OCI-LY3 (cell line): ENCODE measurements around the gene ANKS1B.

Source experiments
- H2AFZ ChIP-seq: fragments of 200-600, 300-600 bp; shearing (Covaris generic); 2 replicates; pipeline ENCODE4 v1.6.0; 2014; ENCODE audit warnings: antibody characterized with exemption, low read depth, low read length
- H3K27ac ChIP-seq: fragments of 200-600, 300-600 bp; sonication (generic); 2 replicates; pipeline ENCODE4 v1.5.1; 2014; ENCODE audit warnings: mild to moderate bottlenecking, low read length, moderate library complexity, mixed read lengths
- H3K27me3 ChIP-seq: fragments of 200-600, 300-600 bp; sonication (generic); 2 replicates; pipeline ENCODE4 v1.6.1; 2014; ENCODE audit warnings: low read depth, low read length, mixed read lengths
- H3K36me3 ChIP-seq: fragments of 200-600, 300-600 bp; sonication (generic); replicated peaks from 2 replicates; pipeline ENCODE3; 2014; ENCODE audit warnings: low read depth, low read length, mixed read lengths
- H3K4me1 ChIP-seq: fragments of 300-600, 200-600 bp; sonication (generic); 2 replicates; pipeline ENCODE4 v1.6.1; 2014; ENCODE audit warnings: low read length, mixed read lengths
- H3K4me2 ChIP-seq: fragments of 200-600, 300-600 bp; sonication (generic); 2 replicates; pipeline ENCODE4 v1.6.1; 2014; ENCODE audit warnings: low read length, mixed read lengths
- H3K4me3 ChIP-seq: fragments of 300-600, 200-600 bp; sonication (generic); 2 replicates; pipeline ENCODE4 v1.5.1; 2014; ENCODE audit warnings: antibody characterized with exemption, mild to moderate bottlenecking, low read length, moderate library complexity
- H3K79me2 ChIP-seq: fragments of 300-600, 200-600 bp; shearing (Covaris generic); 2 replicates; pipeline ENCODE4 v1.6.1; 2014; ENCODE audit warnings: mild to moderate bottlenecking, low read length, mixed read lengths
- H3K9ac ChIP-seq: fragments of 300-600, 200-600 bp; shearing (Covaris generic); 2 replicates; pipeline ENCODE4 v1.6.0; 2014; ENCODE audit warnings: mild to moderate bottlenecking, low read length, moderate library complexity
- H3K9me3 ChIP-seq: fragments of 200-600, 300-600 bp; shearing (Covaris generic); 2 replicates; pipeline ENCODE4 v1.6.1; 2014; ENCODE audit warnings: low read length, mixed read lengths; ENCODE audit not compliant: insufficient read depth
- H4K20me1 ChIP-seq: fragments of 200-600, 300-600 bp; sonication (generic); 2 replicates; pipeline ENCODE4 v1.6.1; 2016; ENCODE audit warnings: low read length, mixed read lengths; ENCODE audit not compliant: insufficient read depth
- CTCF ChIP-seq: fragments of 200-600, 300-600 bp; sonication (generic); IDR thresholded peaks from 2 replicates; pipeline ENCODE4 v1.5.1; 2014; ENCODE audit warnings: antibody characterized with exemption, low read length, low read depth
- EZH2phosphoT487 ChIP-seq: fragments of 200-600 bp; shearing (Covaris generic); IDR thresholded peaks from 2 replicates; pipeline ENCODE4 v1.6.1; 2018; ENCODE audit warnings: antibody characterized with exemption, mixed run types, low read depth

Gene ANKS1B

GRCh38 chr12:98911396-98911795 is 1073.3 kb downstream of the ANKS1B start:
- Histone ChIP-seq H3K9me3 (no peaks in the 10 kb centered on the region), H3K36me3 (no peaks in the 10 kb centered on the region), H3K4me3 (no peak overlapping the region), H2AFZ (no peak overlapping the region), H3K79me2 (no peaks in the 10 kb centered on the region), H3K9ac (no peak overlapping the region), H4K20me1 (no peaks in the 10 kb centered on the region), H3K27ac (no peak overlapping the region), H3K27me3 (peaks cover 21% of the 10 kb centered on the region), H3K4me2 (no peak overlapping the region), H3K4me1 (no peaks in the 10 kb centered on the region)
- TF ChIP-seq CTCF = no peak
- no peak for TF ChIP-seq EZH2phosphoT487

- Histone ChIP-seq H3K79me2 (no peaks in the 10 kb centered on the region), H3K27ac (no peak overlapping the region), H4K20me1 (no peaks in the 10 kb centered on the region), H3K36me3 (no peaks in the 10 kb centered on the region), H2AFZ (no peak overlapping the region), H3K4me3 (no peak overlapping the region), H3K27me3 (peaks cover 16% of the 10 kb centered on the region), H3K9me3 (no peaks in the 10 kb centered on the region), H3K9ac (no peak overlapping the region), H3K4me2 (no peak overlapping the region), H3K4me1 (no peaks in the 10 kb centered on the region)
- TF ChIP-seq CTCF = no peak
- no peak for TF ChIP-seq EZH2phosphoT487
These were observed 1075.0 kb downstream of the ANKS1B start for GRCh38 chr12:98909746-98910145.

- H3K79me2 ChIP-seq = no peaks in the 10 kb centered on the region
- TF ChIP-seq CTCF (no peak), EZH2phosphoT487 (no peak)
- no peaks in the 10 kb centered on the region for H4K20me1 ChIP-seq
- H3K27ac ChIP-seq = no peak overlapping the region
- no peaks in the 10 kb centered on the region for H3K9me3 ChIP-seq
- H3K36me3 ChIP-seq = no peaks in the 10 kb centered on the region
- H3K9ac ChIP-seq = no peak overlapping the region
- H3K27me3 ChIP-seq = peaks cover 16% of the 10 kb centered on the region
- no peak overlapping the region for H3K4me3 ChIP-seq
- no peak overlapping the region for H3K4me2 ChIP-seq
- no peak overlapping the region for H2AFZ ChIP-seq
- H3K4me1 ChIP-seq = no peaks in the 10 kb centered on the region
These were observed 1075.9 kb downstream of the ANKS1B start for GRCh38 chr12:98908866-98909265.

GRCh38 chr12:98903875-98904274 is 1080.9 kb downstream of the ANKS1B start:
- no peak overlapping the region for H3K9ac ChIP-seq
- peaks cover 6% of the 10 kb centered on the region; the same call in 1 of the 2 replicates for H3K27me3 ChIP-seq
- H3K4me2 ChIP-seq = no peak overlapping the region
- H3K79me2 ChIP-seq = no peaks in the 10 kb centered on the region
- H3K27ac ChIP-seq = no peak overlapping the region
- no peaks in the 10 kb centered on the region for H3K4me1 ChIP-seq
- H3K4me3 ChIP-seq = no peak overlapping the region
- H3K36me3 ChIP-seq = no peaks in the 10 kb centered on the region
- no peaks in the 10 kb centered on the region for H3K9me3 ChIP-seq
- no peak overlapping the region for H2AFZ ChIP-seq
- no peaks in the 10 kb centered on the region for H4K20me1 ChIP-seq
- TF ChIP-seq CTCF (no peak), EZH2phosphoT487 (no peak)
